Brain microvascular endothelial cell (primary cell): Measurements from ENCODE around the gene RTN4IP1.

ENCODE experiments used
- DNase-seq: peaks from one replicate; pipeline ENCODE4 v3.0.0-alpha.2; 2020
- H3K27ac ChIP-seq: fragments of 250-450 bp; sonication (Bioruptor Pico); 2 replicates; pipeline ENCODE4 v1.5.1; 2020; ENCODE audit warnings: mild to moderate bottlenecking, moderate library complexity
- H3K27me3 ChIP-seq: fragments of 250-450 bp; sonication (Bioruptor Pico); replicated peaks from 2 replicates; pipeline ENCODE4 v1.5.1; 2020; ENCODE audit warnings: mild to moderate bottlenecking
- H3K36me3 ChIP-seq: fragments of 250-450 bp; sonication (Bioruptor Pico); replicated peaks from 2 replicates; pipeline ENCODE4 v1.5.1; 2020; ENCODE audit warnings: mild to moderate bottlenecking
- H3K4me3 ChIP-seq: 2 replicates; pipeline ENCODE4 v1.5.1; 2011; ENCODE audit warnings: low read depth, mild to moderate bottlenecking, control low read depth, low read length, moderate library complexity
- in situ Hi-C: cut with HindIII; loops from 2 replicates; pipeline ENCODE4 v1.10.0; 2017; ENCODE audit warnings: low sequenced_read_pairs, low pct_ligation_motif_present
- TF ChIP-seq, protein P1 (sequence below): IDR thresholded peaks from 2 replicates; pipeline ENCODE4 v1.5.1; 2011; ENCODE audit warnings: low read depth, mild to moderate bottlenecking, moderate library complexity, low read length, control low read depth, inconsistent platforms; ENCODE audit errors: missing control alignments

Gene RTN4IP1

DNA sequence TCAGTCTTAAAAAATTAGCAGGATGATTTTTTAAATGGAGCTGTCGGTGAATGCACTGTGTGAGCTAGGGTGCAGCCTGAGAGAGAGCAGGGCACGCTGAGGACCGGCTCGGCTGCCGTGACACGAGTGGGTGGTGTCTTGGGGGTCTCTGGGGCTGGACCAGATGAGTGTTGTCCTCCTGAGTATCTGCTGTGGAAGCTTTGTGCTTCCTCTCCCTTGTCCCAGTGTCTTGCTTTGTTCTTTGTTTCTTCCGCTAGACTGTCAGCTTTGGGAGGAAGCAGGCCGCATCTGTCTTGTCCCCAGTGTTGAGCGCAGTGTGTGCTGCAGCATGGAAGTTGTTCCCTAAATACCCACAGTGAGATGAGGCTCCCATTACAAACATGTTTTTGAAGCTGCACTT lies 89.4 kb downstream of the RTN4IP1 start:
- no peak for DNase-seq
- Histone ChIP-seq H3K27me3 (no peaks in the 10 kb centered on the region), H3K36me3 (no peaks in the 10 kb centered on the region), H3K27ac (no peak overlapping the region), H3K4me3 (no peak overlapping the region)
- in situ Hi-C loops: no loop called here
- TF ChIP-seq, protein P1, sequence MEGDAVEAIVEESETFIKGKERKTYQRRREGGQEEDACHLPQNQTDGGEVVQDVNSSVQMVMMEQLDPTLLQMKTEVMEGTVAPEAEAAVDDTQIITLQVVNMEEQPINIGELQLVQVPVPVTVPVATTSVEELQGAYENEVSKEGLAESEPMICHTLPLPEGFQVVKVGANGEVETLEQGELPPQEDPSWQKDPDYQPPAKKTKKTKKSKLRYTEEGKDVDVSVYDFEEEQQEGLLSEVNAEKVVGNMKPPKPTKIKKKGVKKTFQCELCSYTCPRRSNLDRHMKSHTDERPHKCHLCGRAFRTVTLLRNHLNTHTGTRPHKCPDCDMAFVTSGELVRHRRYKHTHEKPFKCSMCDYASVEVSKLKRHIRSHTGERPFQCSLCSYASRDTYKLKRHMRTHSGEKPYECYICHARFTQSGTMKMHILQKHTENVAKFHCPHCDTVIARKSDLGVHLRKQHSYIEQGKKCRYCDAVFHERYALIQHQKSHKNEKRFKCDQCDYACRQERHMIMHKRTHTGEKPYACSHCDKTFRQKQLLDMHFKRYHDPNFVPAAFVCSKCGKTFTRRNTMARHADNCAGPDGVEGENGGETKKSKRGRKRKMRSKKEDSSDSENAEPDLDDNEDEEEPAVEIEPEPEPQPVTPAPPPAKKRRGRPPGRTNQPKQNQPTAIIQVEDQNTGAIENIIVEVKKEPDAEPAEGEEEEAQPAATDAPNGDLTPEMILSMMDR: no peak

DNA sequence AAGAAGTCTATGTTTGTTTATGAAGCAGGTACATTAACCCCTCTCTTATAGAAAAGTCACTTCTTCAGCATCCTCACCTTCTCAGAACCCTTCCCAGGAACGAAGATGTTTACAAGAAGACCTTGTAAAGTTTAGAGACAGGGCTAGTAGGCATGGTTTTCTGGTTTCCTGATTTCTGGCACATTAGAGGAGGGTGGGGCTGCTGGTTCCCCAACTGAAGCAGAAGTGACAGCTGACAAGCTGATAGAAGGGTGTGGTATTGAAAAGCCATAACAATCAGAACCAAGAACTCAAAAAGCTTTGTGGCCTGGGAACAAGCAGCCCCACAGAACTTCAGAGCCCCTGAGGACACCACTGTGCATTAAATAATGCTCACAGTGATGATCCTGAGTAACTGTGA lies 91.2 kb downstream of the RTN4IP1 start:
- TF ChIP-seq, protein P1: no peak
- Histone ChIP-seq H3K4me3 (no peak overlapping the region), H3K27ac (no peak overlapping the region), H3K36me3 (no peaks in the 10 kb centered on the region), H3K27me3 (no peaks in the 10 kb centered on the region)
- in situ Hi-C loops: no loop called here
- DNase-seq: no peak

DNA sequence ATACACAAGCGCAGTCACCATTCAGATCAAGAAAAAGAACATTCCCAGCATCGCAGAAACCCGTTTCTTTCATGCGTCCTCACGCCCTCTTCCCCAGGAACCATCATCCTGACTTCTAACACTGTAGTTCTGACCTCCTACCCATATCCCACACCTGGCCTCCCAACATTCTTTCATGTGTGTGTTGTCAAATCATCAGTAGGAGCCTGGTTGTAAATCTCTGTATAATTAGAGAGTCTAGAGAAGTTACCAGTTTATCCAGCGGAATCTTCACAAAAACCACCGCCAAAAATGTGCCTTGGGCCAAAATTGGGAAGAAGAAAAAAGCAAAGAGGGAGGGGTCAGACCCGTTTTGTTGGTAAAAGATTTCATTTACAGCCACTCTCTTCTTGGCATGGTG lies 91.6 kb downstream of the RTN4IP1 start:
- no peaks in the 10 kb centered on the region for H3K36me3 ChIP-seq
- in situ Hi-C loops: no loop called here
- no peak for DNase-seq
- H3K27me3 ChIP-seq: no peaks in the 10 kb centered on the region
- no peak overlapping the region for H3K4me3 ChIP-seq
- H3K27ac ChIP-seq: no peak overlapping the region
- TF ChIP-seq, protein P1: no peak

DNA sequence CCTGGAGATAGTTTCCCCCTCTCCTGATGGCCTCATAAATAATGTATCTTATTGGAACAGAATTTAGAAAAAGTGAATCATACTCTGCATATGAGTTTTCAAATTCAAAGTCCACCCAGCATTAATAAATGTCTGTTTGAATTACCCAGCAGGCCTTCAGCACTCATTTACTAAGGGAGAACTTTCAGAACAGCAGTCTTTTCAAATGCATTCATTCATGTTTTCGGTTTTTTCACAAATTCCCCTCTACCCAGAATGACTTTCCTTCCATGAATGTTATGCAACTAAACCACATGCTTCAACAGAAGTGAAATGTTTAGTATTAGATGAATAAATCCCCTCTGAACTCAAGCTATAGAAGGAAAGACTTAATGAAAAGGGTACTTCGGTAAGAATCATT lies 92.4 kb downstream of the RTN4IP1 start:
- H3K27me3 ChIP-seq: no peaks in the 10 kb centered on the region
- no peak overlapping the region for H3K4me3 ChIP-seq
- TF ChIP-seq, protein P1: no peak
- H3K36me3 ChIP-seq: no peaks in the 10 kb centered on the region
- no peak for DNase-seq
- in situ Hi-C loops: no loop called here
- no peak overlapping the region for H3K27ac ChIP-seq

DNA sequence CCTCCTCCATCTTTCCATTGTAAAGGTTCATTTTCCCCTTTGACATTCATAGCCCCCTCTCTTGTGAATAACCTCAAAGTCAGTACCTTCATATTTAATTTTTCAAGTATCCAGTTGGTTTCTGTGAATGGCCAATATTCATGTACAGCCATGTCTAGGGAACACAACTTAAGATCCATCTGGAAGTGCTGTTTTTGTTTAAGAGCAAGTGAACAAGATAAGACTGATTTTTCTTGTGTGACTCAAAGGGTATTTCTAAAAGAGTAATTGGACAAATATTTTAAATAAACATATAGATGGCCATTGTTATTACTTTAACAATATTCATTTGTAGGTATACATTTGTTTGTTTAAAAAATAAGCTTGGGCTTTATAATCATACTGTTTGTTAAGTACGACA lies 92.9 kb downstream of the RTN4IP1 start:
- H3K4me3 ChIP-seq: no peak overlapping the region
- no peaks in the 10 kb centered on the region for H3K36me3 ChIP-seq
- H3K27me3 ChIP-seq: no peaks in the 10 kb centered on the region
- TF ChIP-seq, protein P1: no peak
- H3K27ac ChIP-seq: no peak overlapping the region
- DNase-seq: no peak
- in situ Hi-C loops: no loop called here

DNA sequence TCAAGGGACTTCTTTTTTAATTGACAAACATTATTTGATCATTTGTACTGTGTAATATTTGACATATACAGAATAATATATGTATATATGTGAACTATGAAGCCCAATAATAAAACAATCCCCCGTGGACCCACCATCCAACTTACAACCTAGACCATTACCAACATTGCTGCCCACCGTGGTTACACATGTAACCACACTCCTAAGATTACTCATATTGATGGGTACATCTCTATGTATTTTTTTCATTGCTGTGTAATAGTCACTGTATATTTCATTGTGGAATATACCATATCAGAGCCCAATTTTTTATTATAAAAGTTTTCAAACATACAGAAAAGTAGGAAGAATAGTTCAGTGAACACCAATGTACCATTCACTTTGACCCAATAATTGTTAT lies 94.3 kb downstream of the RTN4IP1 start:
- Histone ChIP-seq H3K27me3 (no peaks in the 10 kb centered on the region), H3K27ac (no peak overlapping the region), H3K4me3 (no peak overlapping the region), H3K36me3 (no peaks in the 10 kb centered on the region)
- TF ChIP-seq, protein P1: no peak
- in situ Hi-C loops: no loop called here
- no peak for DNase-seq
